Measurements from ENCODE around the gene PGF. TPM values are rescaled to one million over a fixed set of nuclear protein-coding genes. Genes with fewer than 3 reads are reported as not detected.

PGF gene
- polyA plus RNA-seq, 1 donor (not counting 4 experiments of a cell fraction or from before 2014, with no cell fraction given), result 16.5 TPM

- H3K9ac ChIP-seq (ENCODE audit: control insufficient read depth, extremely low read depth, insufficient read depth, low read length), result no peak overlapping the region
- no peaks in the 10 kb centered on the region for H3K36me3 ChIP-seq (ENCODE audit: control insufficient read depth in 2 of 2, extremely low read depth in 1 of 2, insufficient read depth in 2 of 2, low read length in 2 of 2)
- H3K9me1 ChIP-seq (ENCODE audit: control insufficient read depth, extremely low read depth, insufficient read depth, low read length), result no peaks in the 10 kb centered on the region
- no peak overlapping the region for H3K4me3 ChIP-seq (ENCODE audit: control insufficient read depth in 2 of 3, extremely low read depth in 1 of 3, insufficient read depth in 2 of 3, low read depth in 1 of 3, low read length in 3 of 3)
- no peaks in the 10 kb centered on the region for H3K79me2 ChIP-seq (ENCODE audit: control insufficient read depth, insufficient read depth, low read length)
- H3K4me1 ChIP-seq (ENCODE audit: control insufficient read depth, extremely low read depth, insufficient read depth, low read length), result peaks cover 27% of the 10 kb centered on the region
- H3K4me2 ChIP-seq (ENCODE audit: control insufficient read depth, extremely low read depth, insufficient read depth, low read depth, low read length), result no peak overlapping the region
- H4K20me1 ChIP-seq (ENCODE audit: control insufficient read depth, extremely low read depth, insufficient read depth, low read length), result no peaks in the 10 kb centered on the region
- DNase-seq (ENCODE audit: low read depth, low spot score), result no peak
- TF ChIP-seq CTCF (optimal IDR thresholded peaks at IDR 0.05 in 1 of 3, IDR thresholded peaks at IDR 0.05 in 1 of 3, conservative IDR thresholded peaks at IDR 0.05 in 1 of 3; ENCODE audit: extremely low read depth in 1 of 3, insufficient read depth in 2 of 3, low read length in 3 of 3) (no peak), EZH2 (IDR thresholded peaks at IDR 0.05; ENCODE audit: low read length) (no peak)
- H2AFZ ChIP-seq (ENCODE audit: control insufficient read depth, low read length), result no peak overlapping the region
- H3K27me3 ChIP-seq (ENCODE audit: control insufficient read depth, extremely low read depth, insufficient read depth, low read length), result no peaks in the 10 kb centered on the region
- dilution Hi-C loops (cut with MboI; ENCODE audit: extremely low pct_ligation_motif_present, low sequenced_read_pairs), result no loop called here
- no peak overlapping the region for H3K27ac ChIP-seq (ENCODE audit: control insufficient read depth, insufficient read depth, low read length)
- H3K9me3 ChIP-seq (ENCODE audit: control insufficient read depth, low read depth, low read length), result no peaks in the 10 kb centered on the region
- FAIRE-seq, result no peak
These were observed 22.5 kb upstream of the PGF start for GRCh38 chr14:74977901-74978385.

GRCh38 chr14:74977164-74977900, 21.9 kb upstream of the PGF start:
- Histone ChIP-seq H3K4me1 (ENCODE audit: control insufficient read depth, extremely low read depth, insufficient read depth, low read length) (peaks cover 22% of the 10 kb centered on the region), H3K79me2 (ENCODE audit: control insufficient read depth, insufficient read depth, low read length) (no peaks in the 10 kb centered on the region), H3K9me3 (ENCODE audit: control insufficient read depth, low read depth, low read length) (no peaks in the 10 kb centered on the region), H3K36me3 (ENCODE audit: control insufficient read depth in 2 of 2, extremely low read depth in 1 of 2, insufficient read depth in 2 of 2, low read length in 2 of 2) (no peaks in the 10 kb centered on the region), H3K27me3 (ENCODE audit: control insufficient read depth, extremely low read depth, insufficient read depth, low read length) (no peaks in the 10 kb centered on the region), H3K4me2 (ENCODE audit: control insufficient read depth, extremely low read depth, insufficient read depth, low read depth, low read length) (no peak overlapping the region), H3K27ac (ENCODE audit: control insufficient read depth, insufficient read depth, low read length) (no peak overlapping the region), H3K9me1 (ENCODE audit: control insufficient read depth, extremely low read depth, insufficient read depth, low read length) (no peaks in the 10 kb centered on the region), H3K9ac (ENCODE audit: control insufficient read depth, extremely low read depth, insufficient read depth, low read length) (no peak overlapping the region), H2AFZ (ENCODE audit: control insufficient read depth, low read length) (no peak overlapping the region), H3K4me3 (ENCODE audit: control insufficient read depth in 2 of 3, extremely low read depth in 1 of 3, insufficient read depth in 2 of 3, low read depth in 1 of 3, low read length in 3 of 3) (no peak overlapping the region), H4K20me1 (ENCODE audit: control insufficient read depth, extremely low read depth, insufficient read depth, low read length) (no peaks in the 10 kb centered on the region)
- no peak for FAIRE-seq
- DNase-seq (ENCODE audit: low read depth, low spot score), result no peak
- dilution Hi-C loops (cut with MboI; ENCODE audit: extremely low pct_ligation_motif_present, low sequenced_read_pairs), result no loop called here
- TF ChIP-seq EZH2 (IDR thresholded peaks at IDR 0.05; ENCODE audit: low read length) (no peak), CTCF (optimal IDR thresholded peaks at IDR 0.05 in 1 of 3, IDR thresholded peaks at IDR 0.05 in 1 of 3, conservative IDR thresholded peaks at IDR 0.05 in 1 of 3; ENCODE audit: extremely low read depth in 1 of 3, insufficient read depth in 2 of 3, low read length in 3 of 3) (no peak)

Data from keratinocyte (primary cell).